Activated B cell treated with CpG ODN at 0.5 μM for 24 hours (primary cell): Measurements from ENCODE around the gene PTPN20. TPM values are rescaled to one million over a fixed set of nuclear protein-coding genes. Genes with fewer than 3 reads are reported as not detected.

Source experiments
- ATAC-seq: fragments of 200-7000 bp; cut with Tn5 transposase; one replicate; pipeline ENCODE4 v1.10.0; 2021; ENCODE audit warnings: low read depth, mild to moderate bottlenecking, moderate library complexity
- CTCF ChIA-PET: fragments of 350-600 bp; sonication (Branson Sonifier 250); formaldehyde crosslinking; loops from one replicate; lab custom pipeline; 2021; ENCODE audit warnings: antibody characterized with exemption; lab: Charles Lee
- POLR2A ChIA-PET: fragments of 350-600 bp; sonication (Branson Sonifier 250); formaldehyde crosslinking; loops from one replicate; lab custom pipeline; 2021; ENCODE audit warnings: antibody characterized with exemption; lab: Charles Lee
- DNase-seq: peaks from one replicate; pipeline ENCODE4 v3.0.0; 2022
- H3K27ac Mint-ChIP-seq: one replicate; pipeline ENCODE4 v1.8.0; 2020; ENCODE audit warnings: mixed read lengths
- H3K27me3 Mint-ChIP-seq: one replicate; pipeline ENCODE4 v1.8.0; 2021; ENCODE audit warnings: mixed read lengths
- H3K36me3 Mint-ChIP-seq: one replicate; pipeline ENCODE4 v1.8.0; 2021; ENCODE audit warnings: low read depth, mixed read lengths
- H3K4me1 Mint-ChIP-seq: one replicate; pipeline ENCODE4 v1.8.0; 2021; ENCODE audit warnings: mixed read lengths
- H3K4me3 Mint-ChIP-seq: one replicate; pipeline ENCODE4 v1.8.0; 2020; ENCODE audit warnings: mild to moderate bottlenecking, mixed read lengths
- H3K9me3 Mint-ChIP-seq: one replicate; pipeline ENCODE4 v1.8.0; 2020; ENCODE audit warnings: mixed read lengths
- intact Hi-C: fragments of 100-400 bp; cut with micrococcal nuclease; formaldehyde crosslinking; loops from one replicate; pipeline ENCODE4 v1.15.1; 2024
- total RNA-seq: library from RNA; stranded (reverse); gene quantifications from 2 replicates; pipeline ENCODE4 v1.2.3, GENCODE V29; 2022
- TF ChIP-seq, protein P1 (sequence below): fragments of 200-600 bp; IDR thresholded peaks from one replicate; pipeline ENCODE4 v1.8.0; 2022; ENCODE audit warnings: antibody characterized with exemption, mild to moderate bottlenecking

Gene PTPN20
- total RNA-seq, 1 donor from 2014 or later, result 2.1 TPM

DNA sequence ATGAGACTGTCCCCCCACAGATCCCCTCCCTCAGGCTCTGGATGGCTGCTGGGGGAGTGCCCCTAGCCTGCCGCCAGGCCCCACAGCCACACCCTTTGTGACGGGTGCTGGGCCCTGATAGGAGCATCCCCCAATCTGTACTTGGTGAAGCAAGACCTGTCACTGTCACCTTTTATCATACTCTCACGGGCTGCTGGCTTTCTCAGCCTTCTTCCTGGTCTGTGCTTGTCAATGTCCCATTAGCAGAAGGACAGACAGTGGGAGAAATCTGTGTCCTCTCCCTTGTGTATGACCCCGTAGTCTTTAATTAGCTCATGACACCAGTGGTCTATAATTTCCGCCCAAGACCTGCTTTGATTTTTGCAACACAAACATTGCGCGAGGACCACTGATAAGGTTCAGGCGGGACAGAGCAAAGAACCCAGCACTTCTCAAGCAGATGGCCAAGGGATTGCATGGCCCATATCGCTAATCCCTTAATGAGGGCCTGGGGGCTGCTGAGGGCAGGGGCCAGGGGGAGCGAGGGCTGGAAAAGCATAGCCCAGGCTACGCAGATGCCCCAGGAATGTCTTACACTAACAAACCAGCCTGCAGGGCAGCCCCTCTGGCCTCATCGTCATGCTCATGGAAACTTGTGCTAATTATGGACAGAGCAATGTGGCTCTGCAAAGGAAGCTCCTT lies 127.8 kb downstream of the PTPN20 start:
- H3K4me1 Mint-ChIP-seq, result no peaks in the 10 kb centered on the region

DNA sequence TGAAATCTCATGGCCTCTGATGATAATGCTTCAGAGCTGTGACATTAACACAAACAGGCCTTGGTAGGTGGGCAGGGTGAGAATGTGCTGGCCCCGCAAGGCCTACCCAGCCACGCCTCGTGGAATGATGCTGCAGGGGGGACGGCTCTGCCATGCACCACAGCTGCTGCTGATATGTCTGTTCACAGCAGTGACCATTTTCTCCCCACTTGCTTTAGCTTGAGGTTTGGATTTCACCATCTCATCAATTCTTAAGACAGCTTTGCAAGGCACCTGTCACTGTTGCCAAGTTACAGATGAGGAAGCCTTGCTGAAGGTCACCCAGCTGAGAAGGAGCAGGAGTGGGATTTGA lies 128.3 kb downstream of the PTPN20 start:
- no peaks in the 10 kb centered on the region for H3K27me3 Mint-ChIP-seq
- no peak overlapping the region for H3K27ac Mint-ChIP-seq
- DNase-seq (no peak), ATAC-seq (no peak)
- ChIA-PET CTCF (interaction anchor here (1.0 to 1.1 kb wide), 2 partner anchors 14 to 272 kb away, joined by 3 read pairs; no protein-coding TSS in a partner anchor), POLR2A (no interaction called here)
- TF ChIP-seq, protein P1, sequence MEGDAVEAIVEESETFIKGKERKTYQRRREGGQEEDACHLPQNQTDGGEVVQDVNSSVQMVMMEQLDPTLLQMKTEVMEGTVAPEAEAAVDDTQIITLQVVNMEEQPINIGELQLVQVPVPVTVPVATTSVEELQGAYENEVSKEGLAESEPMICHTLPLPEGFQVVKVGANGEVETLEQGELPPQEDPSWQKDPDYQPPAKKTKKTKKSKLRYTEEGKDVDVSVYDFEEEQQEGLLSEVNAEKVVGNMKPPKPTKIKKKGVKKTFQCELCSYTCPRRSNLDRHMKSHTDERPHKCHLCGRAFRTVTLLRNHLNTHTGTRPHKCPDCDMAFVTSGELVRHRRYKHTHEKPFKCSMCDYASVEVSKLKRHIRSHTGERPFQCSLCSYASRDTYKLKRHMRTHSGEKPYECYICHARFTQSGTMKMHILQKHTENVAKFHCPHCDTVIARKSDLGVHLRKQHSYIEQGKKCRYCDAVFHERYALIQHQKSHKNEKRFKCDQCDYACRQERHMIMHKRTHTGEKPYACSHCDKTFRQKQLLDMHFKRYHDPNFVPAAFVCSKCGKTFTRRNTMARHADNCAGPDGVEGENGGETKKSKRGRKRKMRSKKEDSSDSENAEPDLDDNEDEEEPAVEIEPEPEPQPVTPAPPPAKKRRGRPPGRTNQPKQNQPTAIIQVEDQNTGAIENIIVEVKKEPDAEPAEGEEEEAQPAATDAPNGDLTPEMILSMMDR, result no peak
- intact Hi-C loops, result no loop called here
- no peaks in the 10 kb centered on the region for H3K9me3 Mint-ChIP-seq
- H3K4me3 Mint-ChIP-seq, result no peak overlapping the region
- no peaks in the 10 kb centered on the region for H3K36me3 Mint-ChIP-seq
- no peaks in the 10 kb centered on the region for H3K4me1 Mint-ChIP-seq

More for the DNA sequence above, 127.8 kb downstream of the PTPN20 start:
- H3K36me3 Mint-ChIP-seq, result no peaks in the 10 kb centered on the region
- no peak for DNase-seq
- H3K9me3 Mint-ChIP-seq, result no peaks in the 10 kb centered on the region
- ATAC-seq, result no peak
- intact Hi-C loops, result no loop called here
- H3K27ac Mint-ChIP-seq, result no peak overlapping the region
- no peak overlapping the region for H3K4me3 Mint-ChIP-seq
- POLR2A ChIA-PET, result no interaction called here
- CTCF ChIA-PET, result interaction anchor here (1.0 kb wide), 1 partner anchor 273 kb away, joined by 3 read pairs; no protein-coding TSS in a partner anchor
- no peaks in the 10 kb centered on the region for H3K27me3 Mint-ChIP-seq
- TF ChIP-seq, protein P1, result no peak

DNA sequence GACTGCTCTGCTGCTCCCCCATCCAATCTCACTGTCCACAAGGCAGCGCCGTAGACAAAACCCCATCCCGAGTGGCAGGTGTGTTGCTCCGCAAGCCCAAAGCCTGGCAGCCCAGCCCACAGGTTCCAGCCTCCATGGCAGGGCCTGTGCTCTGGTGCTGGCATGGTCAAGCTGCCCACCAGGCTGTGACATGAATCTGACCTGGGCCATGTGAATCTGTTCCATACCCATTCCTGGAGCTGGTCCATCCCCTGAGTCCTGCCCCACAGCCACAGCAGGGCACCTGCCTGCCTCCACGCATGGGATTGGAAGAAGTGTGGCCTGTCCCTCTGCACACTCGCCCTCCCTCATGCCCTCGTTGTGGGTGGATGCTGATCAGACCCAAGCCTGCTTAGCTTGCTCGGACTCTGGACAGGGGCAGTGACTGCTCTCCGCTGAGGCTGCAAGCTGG lies 128.8 kb downstream of the PTPN20 start:
- DNase-seq, result no peak
- ChIA-PET CTCF (interaction anchor here (1.1 kb wide), 1 partner anchor 14 kb away, joined by 3 read pairs; no protein-coding TSS in a partner anchor), POLR2A (no interaction called here)
- no peaks in the 10 kb centered on the region for H3K9me3 Mint-ChIP-seq
- H3K4me1 Mint-ChIP-seq, result no peaks in the 10 kb centered on the region
- no peak overlapping the region for H3K27ac Mint-ChIP-seq
- H3K27me3 Mint-ChIP-seq, result no peaks in the 10 kb centered on the region
- H3K36me3 Mint-ChIP-seq, result no peaks in the 10 kb centered on the region
- ATAC-seq, result no peak
- TF ChIP-seq, protein P1, result no peak
- no peak overlapping the region for H3K4me3 Mint-ChIP-seq
- intact Hi-C loops, result no loop called here

DNA sequence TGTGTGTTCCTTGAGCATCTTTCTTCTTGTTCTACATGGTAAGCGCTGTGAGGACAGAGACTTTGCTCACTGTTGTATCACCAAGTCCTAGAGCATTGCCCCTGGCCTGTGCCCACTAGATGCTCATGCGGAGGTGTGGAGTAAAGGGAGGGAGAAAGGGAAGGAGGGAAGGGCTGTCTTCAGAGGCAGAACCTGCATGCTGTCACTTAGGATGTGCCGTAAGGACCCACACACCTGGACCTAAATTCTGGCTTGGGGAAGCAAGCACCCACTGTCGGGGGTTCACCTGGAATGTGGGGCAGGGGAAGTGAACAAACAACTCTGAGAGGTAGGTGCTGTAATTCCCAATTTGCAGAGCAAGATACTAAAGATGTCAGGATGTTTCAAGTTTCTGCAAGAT lies 129.5 kb downstream of the PTPN20 start:
- H3K9me3 Mint-ChIP-seq, result no peaks in the 10 kb centered on the region

More for the DNA sequence above, 129.5 kb downstream of the PTPN20 start:
- POLR2A ChIA-PET, result no interaction called here
- ATAC-seq, result no peak
- no peaks in the 10 kb centered on the region for H3K27me3 Mint-ChIP-seq
- no peak overlapping the region for H3K4me3 Mint-ChIP-seq
- TF ChIP-seq, protein P1, result no peak
- CTCF ChIA-PET, result interaction anchor here (1.1 kb wide), 1 partner anchor 15 kb away, joined by 3 read pairs; no protein-coding TSS in a partner anchor
- H3K4me1 Mint-ChIP-seq, result no peaks in the 10 kb centered on the region
- intact Hi-C loops, result no loop called here
- DNase-seq, result no peak
- H3K27ac Mint-ChIP-seq, result no peak overlapping the region
- no peaks in the 10 kb centered on the region for H3K36me3 Mint-ChIP-seq
